ENCODE measurements around the gene RHBG.

DNA sequence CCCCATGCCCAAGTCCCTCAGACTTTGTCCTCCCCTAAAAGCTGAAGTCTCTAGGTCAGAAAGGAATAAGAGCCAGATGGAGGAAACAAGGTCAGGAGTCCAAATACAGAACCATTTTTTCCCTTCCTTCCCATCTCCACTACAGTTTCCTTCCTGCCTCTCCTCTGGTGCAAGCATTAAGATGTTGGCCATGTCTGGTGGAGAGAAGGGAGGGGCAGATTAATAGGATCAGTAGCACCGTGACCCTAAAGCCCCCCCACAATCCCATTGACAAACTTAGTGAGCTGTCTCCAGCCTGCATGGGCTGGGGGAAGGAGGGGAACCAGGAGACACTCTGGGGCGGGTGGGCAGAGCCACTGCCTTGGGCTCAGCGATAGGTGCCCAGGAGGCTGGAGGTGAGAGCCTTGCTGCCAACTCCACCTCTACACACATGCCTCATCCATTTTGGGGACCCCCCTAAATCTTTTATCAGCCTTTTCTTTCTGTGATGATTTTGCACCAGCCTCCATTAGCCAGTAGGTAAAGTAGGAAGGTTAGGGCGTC, 59.8 kb downstream of the RHBG start:
- TF ChIP-seq EZH2 (IDR thresholded peaks at IDR 0.05; ENCODE audit: borderline replicate concordance, insufficient read depth, low read length, poor library complexity, severe bottlenecking) (no peak), EP300 (conservative IDR thresholded peaks at IDR 0.05; ENCODE audit: poor library complexity, severe bottlenecking) (no peak), SMC3 (conservative IDR thresholded peaks at IDR 0.05; ENCODE audit: poor library complexity) (no peak), POLR2AphosphoS5 (IDR thresholded peaks at IDR 0.05) (no peak)

All from neural cell (in vitro differentiated cells).